HEK293 (cell line): ENCODE results near the gene CENPT.
A peak's percentile ranks its signal among the peaks of the same experiment; 100 is the strongest.

ENCODE experiments used
- GLI2 ChIP-seq: fragments of 450-650 bp; formaldehyde crosslinking; IDR thresholded peaks from 2 replicates; pipeline ENCODE4; 2017; ENCODE audit warnings: missing biosample characterization, missing genetic modification characterization, low read depth, borderline replicate concordance
- GLIS2 ChIP-seq: fragments of 450-650 bp; formaldehyde crosslinking; IDR thresholded peaks from 2 replicates; pipeline ENCODE4 v1.5.1; 2016; ENCODE audit warnings: missing biosample characterization, missing genetic modification characterization
- REPIN1 ChIP-seq: fragments of 450-650 bp; formaldehyde crosslinking; IDR thresholded peaks from 2 replicates; pipeline ENCODE4 v1.5.1; 2017; ENCODE audit warnings: missing biosample characterization, missing genetic modification characterization, low read depth
- ZBTB20 ChIP-seq: fragments of 450-650 bp; formaldehyde crosslinking; IDR thresholded peaks from 2 replicates; pipeline ENCODE4 v1.5.1; 2016; ENCODE audit warnings: missing biosample characterization, missing genetic modification characterization
- ZNF16 ChIP-seq: fragments of 450-650 bp; formaldehyde crosslinking; IDR thresholded peaks from 2 replicates; pipeline ENCODE4 v1.5.1; 2016; ENCODE audit warnings: low read depth, missing biosample characterization, missing genetic modification characterization
- ZNF174 ChIP-seq: fragments of 450-650 bp; formaldehyde crosslinking; IDR thresholded peaks from 2 replicates; pipeline ENCODE4 v1.5.0; 2017; ENCODE audit warnings: missing biosample characterization, mild to moderate bottlenecking, missing genetic modification characterization
- ZNF221 ChIP-seq: fragments of 450-650 bp; formaldehyde crosslinking; IDR thresholded peaks from 2 replicates; pipeline ENCODE4 v1.5.1; 2017; ENCODE audit warnings: missing biosample characterization, missing genetic modification characterization, borderline replicate concordance
- ZNF292 ChIP-seq: fragments of 450-650 bp; formaldehyde crosslinking; IDR thresholded peaks from 2 replicates; pipeline ENCODE4 v1.5.1; 2016; ENCODE audit warnings: low read depth, missing biosample characterization, missing genetic modification characterization, borderline replicate concordance
- ZNF426 ChIP-seq: fragments of 450-650 bp; formaldehyde crosslinking; IDR thresholded peaks from 2 replicates; pipeline ENCODE4 v1.5.1; 2017; ENCODE audit warnings: missing biosample characterization, missing genetic modification characterization, mild to moderate bottlenecking, inconsistent platforms, moderate library complexity
- ZNF521 ChIP-seq: fragments of 450-650 bp; formaldehyde crosslinking; IDR thresholded peaks from 2 replicates; pipeline ENCODE4 v1.5.1; 2017; ENCODE audit warnings: missing biosample characterization, mild to moderate bottlenecking, missing genetic modification characterization
- ZNF544 ChIP-seq: fragments of 450-650 bp; formaldehyde crosslinking; IDR thresholded peaks from 2 replicates; pipeline ENCODE4 v1.5.0; 2017; ENCODE audit warnings: missing biosample characterization, missing genetic modification characterization
- ZNF610 ChIP-seq: fragments of 450-650 bp; formaldehyde crosslinking; IDR thresholded peaks from 2 replicates; pipeline ENCODE4 v1.5.1; 2016; ENCODE audit warnings: missing biosample characterization, missing genetic modification characterization, borderline replicate concordance
- ZNF624 ChIP-seq: fragments of 450-650 bp; formaldehyde crosslinking; IDR thresholded peaks from 2 replicates; pipeline ENCODE4 v1.5.1; 2017; ENCODE audit warnings: missing biosample characterization, missing genetic modification characterization
- ZNF658 ChIP-seq: fragments of 450-650 bp; formaldehyde crosslinking; IDR thresholded peaks from 2 replicates; pipeline ENCODE4; 2016; ENCODE audit warnings: missing biosample characterization, missing genetic modification characterization
- ZNF707 ChIP-seq: fragments of 450-650 bp; formaldehyde crosslinking; IDR thresholded peaks from 2 replicates; pipeline ENCODE4 v1.5.1; 2016; ENCODE audit warnings: missing biosample characterization, missing genetic modification characterization
- ZNF791 ChIP-seq: fragments of 450-650 bp; formaldehyde crosslinking; IDR thresholded peaks from 2 replicates; pipeline ENCODE4 v1.5.1; 2016; ENCODE audit warnings: missing biosample characterization, missing genetic modification characterization
- TF ChIP-seq, protein P1 (sequence below): fragments of 450-650 bp; formaldehyde crosslinking; IDR thresholded peaks from 2 replicates; pipeline ENCODE4 v1.5.1; 2016; ENCODE audit warnings: missing biosample characterization, missing genetic modification characterization
- TF ChIP-seq, protein P2 (sequence below): fragments of 450-650 bp; formaldehyde crosslinking; IDR thresholded peaks from 2 replicates; pipeline ENCODE4 v1.5.1; 2017; ENCODE audit warnings: missing biosample characterization, mild to moderate bottlenecking, missing genetic modification characterization, moderate library complexity
- TF ChIP-seq, protein P3 (sequence below): fragments of 450-650 bp; formaldehyde crosslinking; IDR thresholded peaks from 2 replicates; pipeline ENCODE4 v1.5.1; 2016; ENCODE audit warnings: missing biosample characterization, missing genetic modification characterization
- TF ChIP-seq, protein P4 (sequence below): fragments of 450-650 bp; formaldehyde crosslinking; IDR thresholded peaks from 2 replicates; pipeline ENCODE4 v1.5.1; 2016; ENCODE audit warnings: missing biosample characterization, missing genetic modification characterization
- TF ChIP-seq, protein P5 (sequence below): fragments of 450-650 bp; formaldehyde crosslinking; IDR thresholded peaks from 2 replicates; pipeline ENCODE4 v1.5.1; 2017; ENCODE audit warnings: missing biosample characterization, missing genetic modification characterization
- TF ChIP-seq, protein P6 (sequence below): fragments of 450-650 bp; formaldehyde crosslinking; IDR thresholded peaks from 2 replicates; pipeline ENCODE4 v1.5.1; 2016; ENCODE audit warnings: missing biosample characterization, missing genetic modification characterization
- TF ChIP-seq, protein P7 (sequence below): fragments of 450-650 bp; formaldehyde crosslinking; IDR thresholded peaks from 2 replicates; pipeline ENCODE4 v1.5.0; 2017; ENCODE audit warnings: missing biosample characterization, missing genetic modification characterization, borderline replicate concordance

The CENPT gene

DNA sequence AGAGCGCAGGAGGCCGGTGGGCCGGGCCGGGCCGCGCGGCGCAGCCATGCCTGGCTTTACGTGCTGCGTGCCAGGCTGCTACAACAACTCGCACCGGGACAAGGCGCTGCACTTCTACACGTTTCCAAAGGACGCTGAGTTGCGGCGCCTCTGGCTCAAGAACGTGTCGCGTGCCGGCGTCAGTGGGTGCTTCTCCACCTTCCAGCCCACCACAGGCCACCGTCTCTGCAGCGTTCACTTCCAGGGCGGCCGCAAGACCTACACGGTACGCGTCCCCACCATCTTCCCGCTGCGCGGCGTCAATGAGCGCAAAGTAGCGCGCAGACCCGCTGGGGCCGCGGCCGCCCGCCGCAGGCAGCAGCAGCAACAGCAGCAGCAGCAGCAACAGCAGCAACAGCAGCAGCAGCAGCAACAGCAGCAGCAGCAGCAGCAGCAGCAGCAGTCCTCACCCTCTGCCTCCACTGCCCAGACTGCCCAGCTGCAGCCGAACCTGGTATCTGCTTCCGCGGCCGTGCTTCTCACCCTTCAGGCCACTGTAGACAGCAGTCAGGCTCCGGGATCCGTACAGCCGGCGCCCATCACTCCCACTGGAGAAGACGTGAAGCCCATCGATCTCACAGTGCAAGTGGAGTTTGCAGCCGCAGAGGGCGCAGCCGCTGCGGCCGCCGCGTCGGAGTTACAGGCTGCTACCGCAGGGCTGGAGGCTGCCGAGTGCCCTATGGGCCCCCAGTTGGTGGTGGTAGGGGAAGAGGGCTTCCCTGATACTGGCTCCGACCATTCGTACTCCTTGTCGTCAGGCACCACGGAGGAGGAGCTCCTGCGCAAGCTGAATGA lies 4.8 kb downstream of the CENPT start (continued):
- TF ChIP-seq, protein P1, sequence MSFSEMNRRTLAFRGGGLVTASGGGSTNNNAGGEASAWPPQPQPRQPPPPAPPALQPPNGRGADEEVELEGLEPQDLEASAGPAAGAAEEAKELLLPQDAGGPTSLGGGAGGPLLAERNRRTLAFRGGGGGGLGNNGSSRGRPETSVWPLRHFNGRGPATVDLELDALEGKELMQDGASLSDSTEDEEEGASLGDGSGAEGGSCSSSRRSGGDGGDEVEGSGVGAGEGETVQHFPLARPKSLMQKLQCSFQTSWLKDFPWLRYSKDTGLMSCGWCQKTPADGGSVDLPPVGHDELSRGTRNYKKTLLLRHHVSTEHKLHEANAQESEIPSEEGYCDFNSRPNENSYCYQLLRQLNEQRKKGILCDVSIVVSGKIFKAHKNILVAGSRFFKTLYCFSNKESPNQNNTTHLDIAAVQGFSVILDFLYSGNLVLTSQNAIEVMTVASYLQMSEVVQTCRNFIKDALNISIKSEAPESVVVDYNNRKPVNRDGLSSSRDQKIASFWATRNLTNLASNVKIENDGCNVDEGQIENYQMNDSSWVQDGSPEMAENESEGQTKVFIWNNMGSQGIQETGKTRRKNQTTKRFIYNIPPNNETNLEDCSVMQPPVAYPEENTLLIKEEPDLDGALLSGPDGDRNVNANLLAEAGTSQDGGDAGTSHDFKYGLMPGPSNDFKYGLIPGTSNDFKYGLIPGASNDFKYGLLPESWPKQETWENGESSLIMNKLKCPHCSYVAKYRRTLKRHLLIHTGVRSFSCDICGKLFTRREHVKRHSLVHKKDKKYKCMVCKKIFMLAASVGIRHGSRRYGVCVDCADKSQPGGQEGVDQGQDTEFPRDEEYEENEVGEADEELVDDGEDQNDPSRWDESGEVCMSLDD, result no peak
- TF ChIP-seq ZNF624 (no peak), ZNF610 (tag by site-specific recombination) (no peak), ZBTB20 (tag by site-specific recombination) (peak; percentile 69; the same call in 1 of the 2 replicates), ZNF521 (tag by site-specific recombination) (no peak), ZNF426 (no peak), ZNF292 (no peak), ZNF544 (tag by site-specific recombination) (no peak), ZNF707 (tag by site-specific recombination) (no peak), ZNF16 (tag by site-specific recombination) (no peak), GLI2 (tag by site-specific recombination) (no peak), REPIN1 (tag by site-specific recombination) (no peak), ZNF221 (tag by site-specific recombination) (no peak), GLIS2 (no peak), ZNF658 (no peak), ZNF174 (tag by site-specific recombination) (no peak), ZNF791 (tag by site-specific recombination) (no peak)
- TF ChIP-seq, protein P2, sequence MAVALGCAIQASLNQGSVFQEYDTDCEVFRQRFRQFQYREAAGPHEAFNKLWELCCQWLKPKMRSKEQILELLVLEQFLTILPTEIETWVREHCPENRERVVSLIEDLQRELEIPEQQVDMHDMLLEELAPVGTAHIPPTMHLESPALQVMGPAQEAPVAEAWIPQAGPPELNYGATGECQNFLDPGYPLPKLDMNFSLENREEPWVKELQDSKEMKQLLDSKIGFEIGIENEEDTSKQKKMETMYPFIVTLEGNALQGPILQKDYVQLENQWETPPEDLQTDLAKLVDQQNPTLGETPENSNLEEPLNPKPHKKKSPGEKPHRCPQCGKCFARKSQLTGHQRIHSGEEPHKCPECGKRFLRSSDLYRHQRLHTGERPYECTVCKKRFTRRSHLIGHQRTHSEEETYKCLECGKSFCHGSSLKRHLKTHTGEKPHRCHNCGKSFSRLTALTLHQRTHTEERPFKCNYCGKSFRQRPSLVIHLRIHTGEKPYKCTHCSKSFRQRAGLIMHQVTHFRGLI (tag by site-specific recombination), result no peak
- TF ChIP-seq, protein P3, sequence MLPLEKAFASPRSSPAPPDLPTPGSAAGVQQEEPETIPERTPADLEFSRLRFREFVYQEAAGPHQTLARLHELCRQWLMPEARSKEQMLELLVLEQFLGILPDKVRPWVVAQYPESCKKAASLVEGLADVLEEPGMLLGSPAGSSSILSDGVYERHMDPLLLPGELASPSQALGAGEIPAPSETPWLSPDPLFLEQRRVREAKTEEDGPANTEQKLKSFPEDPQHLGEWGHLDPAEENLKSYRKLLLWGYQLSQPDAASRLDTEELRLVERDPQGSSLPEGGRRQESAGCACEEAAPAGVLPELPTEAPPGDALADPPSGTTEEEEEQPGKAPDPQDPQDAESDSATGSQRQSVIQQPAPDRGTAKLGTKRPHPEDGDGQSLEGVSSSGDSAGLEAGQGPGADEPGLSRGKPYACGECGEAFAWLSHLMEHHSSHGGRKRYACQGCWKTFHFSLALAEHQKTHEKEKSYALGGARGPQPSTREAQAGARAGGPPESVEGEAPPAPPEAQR (tag by site-specific recombination), result no peak
- TF ChIP-seq, protein P4, sequence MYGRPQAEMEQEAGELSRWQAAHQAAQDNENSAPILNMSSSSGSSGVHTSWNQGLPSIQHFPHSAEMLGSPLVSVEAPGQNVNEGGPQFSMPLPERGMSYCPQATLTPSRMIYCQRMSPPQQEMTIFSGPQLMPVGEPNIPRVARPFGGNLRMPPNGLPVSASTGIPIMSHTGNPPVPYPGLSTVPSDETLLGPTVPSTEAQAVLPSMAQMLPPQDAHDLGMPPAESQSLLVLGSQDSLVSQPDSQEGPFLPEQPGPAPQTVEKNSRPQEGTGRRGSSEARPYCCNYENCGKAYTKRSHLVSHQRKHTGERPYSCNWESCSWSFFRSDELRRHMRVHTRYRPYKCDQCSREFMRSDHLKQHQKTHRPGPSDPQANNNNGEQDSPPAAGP (tag by site-specific recombination), result no peak
- TF ChIP-seq, protein P5, sequence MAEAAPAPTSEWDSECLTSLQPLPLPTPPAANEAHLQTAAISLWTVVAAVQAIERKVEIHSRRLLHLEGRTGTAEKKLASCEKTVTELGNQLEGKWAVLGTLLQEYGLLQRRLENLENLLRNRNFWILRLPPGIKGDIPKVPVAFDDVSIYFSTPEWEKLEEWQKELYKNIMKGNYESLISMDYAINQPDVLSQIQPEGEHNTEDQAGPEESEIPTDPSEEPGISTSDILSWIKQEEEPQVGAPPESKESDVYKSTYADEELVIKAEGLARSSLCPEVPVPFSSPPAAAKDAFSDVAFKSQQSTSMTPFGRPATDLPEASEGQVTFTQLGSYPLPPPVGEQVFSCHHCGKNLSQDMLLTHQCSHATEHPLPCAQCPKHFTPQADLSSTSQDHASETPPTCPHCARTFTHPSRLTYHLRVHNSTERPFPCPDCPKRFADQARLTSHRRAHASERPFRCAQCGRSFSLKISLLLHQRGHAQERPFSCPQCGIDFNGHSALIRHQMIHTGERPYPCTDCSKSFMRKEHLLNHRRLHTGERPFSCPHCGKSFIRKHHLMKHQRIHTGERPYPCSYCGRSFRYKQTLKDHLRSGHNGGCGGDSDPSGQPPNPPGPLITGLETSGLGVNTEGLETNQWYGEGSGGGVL, result no peak
- TF ChIP-seq, protein P6, sequence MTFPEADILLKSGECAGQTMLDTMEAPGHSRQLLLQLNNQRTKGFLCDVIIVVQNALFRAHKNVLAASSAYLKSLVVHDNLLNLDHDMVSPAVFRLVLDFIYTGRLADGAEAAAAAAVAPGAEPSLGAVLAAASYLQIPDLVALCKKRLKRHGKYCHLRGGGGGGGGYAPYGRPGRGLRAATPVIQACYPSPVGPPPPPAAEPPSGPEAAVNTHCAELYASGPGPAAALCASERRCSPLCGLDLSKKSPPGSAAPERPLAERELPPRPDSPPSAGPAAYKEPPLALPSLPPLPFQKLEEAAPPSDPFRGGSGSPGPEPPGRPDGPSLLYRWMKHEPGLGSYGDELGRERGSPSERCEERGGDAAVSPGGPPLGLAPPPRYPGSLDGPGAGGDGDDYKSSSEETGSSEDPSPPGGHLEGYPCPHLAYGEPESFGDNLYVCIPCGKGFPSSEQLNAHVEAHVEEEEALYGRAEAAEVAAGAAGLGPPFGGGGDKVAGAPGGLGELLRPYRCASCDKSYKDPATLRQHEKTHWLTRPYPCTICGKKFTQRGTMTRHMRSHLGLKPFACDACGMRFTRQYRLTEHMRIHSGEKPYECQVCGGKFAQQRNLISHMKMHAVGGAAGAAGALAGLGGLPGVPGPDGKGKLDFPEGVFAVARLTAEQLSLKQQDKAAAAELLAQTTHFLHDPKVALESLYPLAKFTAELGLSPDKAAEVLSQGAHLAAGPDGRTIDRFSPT (tag by site-specific recombination), result no peak
- TF ChIP-seq, protein P7, sequence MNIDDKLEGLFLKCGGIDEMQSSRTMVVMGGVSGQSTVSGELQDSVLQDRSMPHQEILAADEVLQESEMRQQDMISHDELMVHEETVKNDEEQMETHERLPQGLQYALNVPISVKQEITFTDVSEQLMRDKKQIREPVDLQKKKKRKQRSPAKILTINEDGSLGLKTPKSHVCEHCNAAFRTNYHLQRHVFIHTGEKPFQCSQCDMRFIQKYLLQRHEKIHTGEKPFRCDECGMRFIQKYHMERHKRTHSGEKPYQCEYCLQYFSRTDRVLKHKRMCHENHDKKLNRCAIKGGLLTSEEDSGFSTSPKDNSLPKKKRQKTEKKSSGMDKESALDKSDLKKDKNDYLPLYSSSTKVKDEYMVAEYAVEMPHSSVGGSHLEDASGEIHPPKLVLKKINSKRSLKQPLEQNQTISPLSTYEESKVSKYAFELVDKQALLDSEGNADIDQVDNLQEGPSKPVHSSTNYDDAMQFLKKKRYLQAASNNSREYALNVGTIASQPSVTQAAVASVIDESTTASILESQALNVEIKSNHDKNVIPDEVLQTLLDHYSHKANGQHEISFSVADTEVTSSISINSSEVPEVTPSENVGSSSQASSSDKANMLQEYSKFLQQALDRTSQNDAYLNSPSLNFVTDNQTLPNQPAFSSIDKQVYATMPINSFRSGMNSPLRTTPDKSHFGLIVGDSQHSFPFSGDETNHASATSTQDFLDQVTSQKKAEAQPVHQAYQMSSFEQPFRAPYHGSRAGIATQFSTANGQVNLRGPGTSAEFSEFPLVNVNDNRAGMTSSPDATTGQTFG (tag by site-specific recombination), result no peak
